Measurements from ENCODE around the gene TWF1.

Gene TWF1

GRCh38 chr12:43841253-43841652 lies 35.1 kb upstream of the TWF1 start:
- DNase-seq (ENCODE audit: extremely low spot score) = no peak
- ChIA-PET CTCF (interaction anchor here (1.0 to 1.8 kb wide), 4 partner anchors 10 to 35 kb away, joined by 3 to 5 read pairs (median 4); partner anchors contain the start of gene TWF1), POLR2A (no interaction called here)
- no peak for TF ChIP-seq CTCF (IDR thresholded peaks at IDR 0.05; ENCODE audit: control extremely low read depth, extremely low read depth, low read depth, missing control alignments)

- ChIA-PET CTCF (interaction anchor here (1.0 to 1.8 kb wide), 2 partner anchors 11 to 14 kb away, joined by 3 to 5 read pairs; no protein-coding TSS in a partner anchor), POLR2A (no interaction called here)
- TF ChIP-seq CTCF (IDR thresholded peaks at IDR 0.05; ENCODE audit: control extremely low read depth, extremely low read depth, low read depth, missing control alignments) = no peak
- no peak for DNase-seq (ENCODE audit: extremely low spot score)
These were observed 34.2 kb upstream of the TWF1 start for GRCh38 chr12:43840338-43840737.

- ChIA-PET CTCF (interaction anchor here (1.0 to 1.4 kb wide), 4 partner anchors 15 to 32 kb away, joined by 3 to 4 read pairs (median 4); no protein-coding TSS in a partner anchor), POLR2A (no interaction called here)
- no peak for TF ChIP-seq CTCF (IDR thresholded peaks at IDR 0.05; ENCODE audit: control extremely low read depth, extremely low read depth, low read depth, missing control alignments)
- peak; percentile 17 for DNase-seq (ENCODE audit: extremely low spot score)
These were observed 30.4 kb upstream of the TWF1 start for GRCh38 chr12:43836475-43836989.

DNA sequence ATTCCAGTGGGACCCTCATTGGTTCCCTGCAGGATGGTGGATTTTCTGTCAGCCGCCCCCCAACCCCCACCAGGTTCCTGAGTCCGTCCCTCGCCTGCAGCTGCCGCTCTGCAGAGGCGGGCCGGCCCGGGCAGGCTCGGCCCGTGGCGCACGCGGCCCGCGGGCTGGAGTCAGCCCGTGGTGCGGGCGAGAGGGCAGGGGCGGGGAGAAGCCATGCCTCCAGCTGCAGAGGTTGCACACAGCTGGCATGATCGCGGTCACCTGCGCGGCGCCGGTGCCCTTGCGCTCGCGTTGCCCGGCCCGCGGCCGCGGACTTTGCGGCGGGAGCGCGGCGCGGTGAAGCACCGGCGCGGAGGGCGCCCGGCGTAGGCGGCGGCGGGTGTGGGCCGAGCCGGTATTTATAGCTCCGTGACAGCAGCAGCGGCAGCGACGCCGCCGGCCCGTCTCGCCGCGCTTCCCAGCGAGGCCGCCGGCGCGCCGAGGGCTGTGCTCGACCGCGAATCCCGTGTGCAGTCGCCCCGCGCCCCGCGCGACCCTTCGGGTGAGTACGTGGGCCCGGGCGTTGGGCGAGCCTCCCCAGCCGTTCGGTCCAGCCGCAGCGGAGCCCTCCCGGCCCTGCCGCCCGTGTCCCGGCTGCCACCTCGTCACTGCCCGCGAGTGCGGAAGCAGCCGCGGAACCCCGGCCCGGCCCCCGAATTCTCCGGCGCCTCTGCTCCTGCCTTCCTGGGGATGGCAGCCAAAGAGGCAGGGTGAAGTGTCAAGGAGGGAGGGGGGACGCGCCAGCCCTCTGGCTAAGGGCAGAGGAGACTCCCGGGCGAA lies 29.7 kb upstream of the TWF1 start, which contains the start of gene TMEM117:
Gene TMEM117 (plus strand): TSS at position 426 of the 819 bp plus-strand sequence.
- DNase-seq (ENCODE audit: extremely low spot score) = peak; percentile 77
- no peak for TF ChIP-seq CTCF (IDR thresholded peaks at IDR 0.05; ENCODE audit: control extremely low read depth, extremely low read depth, low read depth, missing control alignments)
- CTCF ChIA-PET = interaction anchor here (0.7 to 1.4 kb wide), 6 partner anchors 10 to 76 kb away, joined by 3 to 4 read pairs (median 3); no protein-coding TSS in a partner anchor

DNA sequence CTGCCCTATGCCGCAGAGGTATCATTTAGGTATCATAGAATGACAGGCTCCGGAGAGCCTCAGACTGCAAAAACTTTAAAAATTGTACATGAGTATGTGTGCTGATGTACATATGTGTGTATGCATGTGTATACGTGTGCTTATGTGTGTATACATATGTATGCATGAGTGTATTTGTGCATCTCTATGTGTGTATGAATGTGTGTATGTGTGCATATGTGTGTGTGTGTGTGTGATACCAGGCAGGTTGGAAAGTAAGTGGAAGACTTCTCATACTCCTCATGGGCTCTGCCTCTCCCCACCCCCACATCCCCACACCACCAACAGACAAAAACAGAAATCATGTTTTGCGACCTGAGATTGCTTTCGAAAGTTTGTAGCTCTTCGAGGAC lies 29.1 kb upstream of the TWF1 start:
- no peak for TF ChIP-seq CTCF (IDR thresholded peaks at IDR 0.05; ENCODE audit: control extremely low read depth, extremely low read depth, low read depth, missing control alignments)
- no peak for DNase-seq (ENCODE audit: extremely low spot score)
- CTCF ChIA-PET = interaction anchor here (0.7 to 1.2 kb wide), 5 partner anchors 10 to 75 kb away, joined by 3 to 4 read pairs (median 3); no protein-coding TSS in a partner anchor
- POLR2A ChIA-PET = interaction anchor here (0.6 to 0.8 kb wide), 2 partner anchors 21 to 26 kb away, joined by 3 to 4 read pairs; no protein-coding TSS in a partner anchor

More for the DNA sequence above, 29.7 kb upstream of the TWF1 start, which contains the start of gene TMEM117:
- POLR2A ChIA-PET = interaction anchor here (0.6 to 0.8 kb wide), 2 partner anchors 22 to 27 kb away, joined by 3 to 4 read pairs; no protein-coding TSS in a partner anchor

- ChIA-PET CTCF (interaction anchor here (1.0 to 2.5 kb wide), 6 partner anchors 13 to 55 kb away, joined by 3 to 7 read pairs (median 4); partner anchors contain the start of gene TWF1), POLR2A (no interaction called here)
- TF ChIP-seq CTCF (IDR thresholded peaks at IDR 0.05; ENCODE audit: control extremely low read depth, extremely low read depth, low read depth, missing control alignments) = no peak
- DNase-seq (ENCODE audit: extremely low spot score) = no peak
These were observed 26.5 kb upstream of the TWF1 start for GRCh38 chr12:43832463-43833168.

All from GM10248 (cell line).